ENCODE results near the gene GCM1.

DNA sequence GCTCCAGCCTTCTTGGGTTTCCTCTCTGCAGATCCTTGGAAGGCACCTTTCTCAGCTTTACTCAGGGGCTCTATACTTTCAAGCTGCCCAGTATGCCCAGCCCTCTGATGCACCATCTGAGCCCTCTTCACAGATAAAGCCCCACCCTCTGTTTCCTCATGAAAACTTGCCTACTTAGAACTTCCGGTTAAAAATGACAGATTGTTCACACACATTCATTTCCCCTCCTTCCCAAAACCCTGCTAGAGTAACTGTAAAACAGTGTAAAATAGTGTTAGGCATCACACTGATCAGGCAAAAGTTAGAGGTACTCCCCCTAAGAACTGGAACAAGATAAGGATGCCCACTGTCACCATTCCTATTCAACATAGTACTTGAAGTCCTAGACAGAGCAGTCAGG, 14.0 kb upstream of the GCM1 start:
- TF ChIP-seq POLR2AphosphoS5 (IDR thresholded peaks at IDR 0.05; ENCODE audit: borderline replicate concordance, low read depth, low read length) (no peak), EZH2 (IDR thresholded peaks at IDR 0.05) (no peak)

All from SK-N-MC (cell line).